ENCODE measurements around the gene CST4.
"Not testable (repeated sequence)": the region's sequence is repeated elsewhere in the genome, so short reads cannot be mapped to it uniquely, and the experiment has no call there.

Gene CST4

GRCh38 chr20:23688684-23689398 is at the start of gene CST4:
Gene CST4 (minus strand): TSS chr20:23689038. CDS start chr20:23688969, 69 bp downstream.
- DNase-seq = not testable (repeated sequence)

- DNase-seq = not testable (repeated sequence)
These were observed 46.6 kb upstream of the CST4 start for GRCh38 chr20:23735391-23735790.

- not testable (repeated sequence) for DNase-seq
These were observed 46.1 kb upstream of the CST4 start for GRCh38 chr20:23734949-23735348.

GRCh38 chr20:23734440-23734839 is 45.6 kb upstream of the CST4 start:
- DNase-seq = not testable (repeated sequence)

GRCh38 chr20:23727016-23727415 is 38.2 kb upstream of the CST4 start:
- no peak for DNase-seq

GRCh38 chr20:23725102-23725501 is 36.3 kb upstream of the CST4 start:
- DNase-seq = no peak

GRCh38 chr20:23723659-23724307 is 34.9 kb upstream of the CST4 start:
- peak; percentile 1 for DNase-seq

- DNase-seq = not testable (repeated sequence)
These were observed 34.0 kb upstream of the CST4 start for GRCh38 chr20:23722851-23723250.

GRCh38 chr20:23721962-23722361 is 33.1 kb upstream of the CST4 start:
- no peak for DNase-seq

GRCh38 chr20:23719351-23719750 is 30.5 kb upstream of the CST4 start:
- not testable (repeated sequence) for DNase-seq

- not testable (repeated sequence) for DNase-seq
These were observed 22.9 kb upstream of the CST4 start for GRCh38 chr20:23711778-23712177.

GRCh38 chr20:23710771-23711170 is 21.9 kb upstream of the CST4 start:
- DNase-seq = no peak

GRCh38 chr20:23705895-23706294 is 17.1 kb upstream of the CST4 start:
- DNase-seq = no peak

- DNase-seq = no peak
These were observed 13.2 kb upstream of the CST4 start for GRCh38 chr20:23702021-23702420.

- DNase-seq = no peak
These were observed 12.1 kb upstream of the CST4 start for GRCh38 chr20:23700931-23701330.

GRCh38 chr20:23697947-23698346 is 9.1 kb upstream of the CST4 start:
- no peak for DNase-seq

- peak; percentile 11 for DNase-seq
These were observed 6.2 kb upstream of the CST4 start for GRCh38 chr20:23695068-23695395.

GRCh38 chr20:23694178-23695067 is 5.6 kb upstream of the CST4 start:
- not testable (repeated sequence) for DNase-seq

- not testable (repeated sequence) for DNase-seq
These were observed 4.1 kb upstream of the CST4 start for GRCh38 chr20:23692725-23693619.

- DNase-seq = no peak
These were observed 2.8 kb upstream of the CST4 start for GRCh38 chr20:23691675-23692074.

GRCh38 chr20:23690581-23690980 is 1.7 kb upstream of the CST4 start:
- DNase-seq = no peak

GRCh38 chr20:23689399-23689690 is 507 bp upstream of the CST4 start:
- no peak for DNase-seq

- DNase-seq = no peak
These were observed 852 bp downstream of the CST4 start for GRCh38 chr20:23687986-23688385.

Measured in SHP77 treated with DMSO at 0.1 percent for 48 hours (cell line).